ENCODE measurements around the gene CRTC1. TPM values are rescaled to one million over a fixed set of nuclear protein-coding genes. Genes with fewer than 3 reads are reported as not detected.

The CRTC1 gene
- total and polyA plus RNA-seq, 4 donors = 1.5 to 3.5 (median 1.9) TPM

DNA sequence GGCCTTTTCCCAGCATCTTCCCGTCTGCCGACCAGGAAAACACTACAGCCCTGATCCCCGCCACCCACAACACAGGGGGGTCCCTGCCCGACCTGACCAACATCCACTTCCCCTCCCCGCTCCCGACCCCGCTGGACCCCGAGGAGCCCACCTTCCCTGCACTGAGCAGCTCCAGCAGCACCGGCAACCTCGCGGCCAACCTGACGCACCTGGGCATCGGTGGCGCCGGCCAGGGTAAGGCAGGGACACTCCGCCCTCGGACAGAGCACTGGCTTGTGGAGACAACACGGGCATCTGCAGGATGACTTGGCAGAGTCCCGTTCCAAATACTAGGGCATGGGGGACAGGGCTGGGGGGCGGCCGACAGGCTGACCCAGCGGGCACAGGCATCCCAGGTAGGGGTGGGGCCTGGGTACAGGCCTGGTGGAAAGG is 76.5 kb downstream of the CRTC1 start:
- Histone ChIP-seq H3K27ac (ENCODE audit: low read depth in 1 of 2, low read length in 2 of 2) (no peak overlapping the region), H3K27me3 (ENCODE audit: control insufficient read depth in 4 of 4, insufficient read depth in 4 of 4, low read length in 3 of 4) (no peaks in the 10 kb centered on the region), H3K36me3 (ENCODE audit: control insufficient read depth in 4 of 4, insufficient read depth in 3 of 4, low read depth in 1 of 4, low read length in 3 of 4) (peaks cover 0 to 3% (median 0%) of the 10 kb centered on the region in 4 donors), H3K9ac (ENCODE audit: low read depth in 1 of 2, low read length in 2 of 2) (no peak overlapping the region), H3K4me3 (ENCODE audit: low read depth in 1 of 3, low read length in 3 of 3) (no peak overlapping the region), H3K9me3 (ENCODE audit: control insufficient read depth in 4 of 4, low read length in 3 of 4) (no peaks in the 10 kb centered on the region), H3K4me1 (ENCODE audit: control insufficient read depth in 4 of 4, insufficient read depth in 4 of 4, low read length in 3 of 4) (peaks cover 4 to 16% (median 11%) of the 10 kb centered on the region in 4 donors)
- 94% methylated on average over 22 of the region's 22 CpGs for WGBS
- TF ChIP-seq EGR1 (IDR thresholded peaks at IDR 0.05; ENCODE audit: low read depth in 2 of 2) (no peak), FOXA2 (IDR thresholded peaks at IDR 0.05) (no peak), HNF4A (conservative IDR thresholded peaks at IDR 0.05) (no peak), RXRA (IDR thresholded peaks at IDR 0.05) (no peak), RAD21 (IDR thresholded peaks at IDR 0.05) (no peak), SP1 (IDR thresholded peaks at IDR 0.05) (no peak), TAF1 (conservative IDR thresholded peaks at IDR 0.05) (no peak), JUND (IDR thresholded peaks at IDR 0.05) (no peak), FOXA1 (IDR thresholded peaks at IDR 0.05) (no peak), YY1 (IDR thresholded peaks at IDR 0.05) (no peak), GABPA (IDR thresholded peaks at IDR 0.05 in 1 of 2, conservative IDR thresholded peaks at IDR 0.05 in 1 of 2) (no peak), HNF4G (IDR thresholded peaks at IDR 0.05) (no peak)
- TF ChIP-seq, protein P1, sequence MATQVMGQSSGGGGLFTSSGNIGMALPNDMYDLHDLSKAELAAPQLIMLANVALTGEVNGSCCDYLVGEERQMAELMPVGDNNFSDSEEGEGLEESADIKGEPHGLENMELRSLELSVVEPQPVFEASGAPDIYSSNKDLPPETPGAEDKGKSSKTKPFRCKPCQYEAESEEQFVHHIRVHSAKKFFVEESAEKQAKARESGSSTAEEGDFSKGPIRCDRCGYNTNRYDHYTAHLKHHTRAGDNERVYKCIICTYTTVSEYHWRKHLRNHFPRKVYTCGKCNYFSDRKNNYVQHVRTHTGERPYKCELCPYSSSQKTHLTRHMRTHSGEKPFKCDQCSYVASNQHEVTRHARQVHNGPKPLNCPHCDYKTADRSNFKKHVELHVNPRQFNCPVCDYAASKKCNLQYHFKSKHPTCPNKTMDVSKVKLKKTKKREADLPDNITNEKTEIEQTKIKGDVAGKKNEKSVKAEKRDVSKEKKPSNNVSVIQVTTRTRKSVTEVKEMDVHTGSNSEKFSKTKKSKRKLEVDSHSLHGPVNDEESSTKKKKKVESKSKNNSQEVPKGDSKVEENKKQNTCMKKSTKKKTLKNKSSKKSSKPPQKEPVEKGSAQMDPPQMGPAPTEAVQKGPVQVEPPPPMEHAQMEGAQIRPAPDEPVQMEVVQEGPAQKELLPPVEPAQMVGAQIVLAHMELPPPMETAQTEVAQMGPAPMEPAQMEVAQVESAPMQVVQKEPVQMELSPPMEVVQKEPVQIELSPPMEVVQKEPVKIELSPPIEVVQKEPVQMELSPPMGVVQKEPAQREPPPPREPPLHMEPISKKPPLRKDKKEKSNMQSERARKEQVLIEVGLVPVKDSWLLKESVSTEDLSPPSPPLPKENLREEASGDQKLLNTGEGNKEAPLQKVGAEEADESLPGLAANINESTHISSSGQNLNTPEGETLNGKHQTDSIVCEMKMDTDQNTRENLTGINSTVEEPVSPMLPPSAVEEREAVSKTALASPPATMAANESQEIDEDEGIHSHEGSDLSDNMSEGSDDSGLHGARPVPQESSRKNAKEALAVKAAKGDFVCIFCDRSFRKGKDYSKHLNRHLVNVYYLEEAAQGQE (IDR thresholded peaks at IDR 0.05) = no peak
- TF ChIP-seq, protein P2, sequence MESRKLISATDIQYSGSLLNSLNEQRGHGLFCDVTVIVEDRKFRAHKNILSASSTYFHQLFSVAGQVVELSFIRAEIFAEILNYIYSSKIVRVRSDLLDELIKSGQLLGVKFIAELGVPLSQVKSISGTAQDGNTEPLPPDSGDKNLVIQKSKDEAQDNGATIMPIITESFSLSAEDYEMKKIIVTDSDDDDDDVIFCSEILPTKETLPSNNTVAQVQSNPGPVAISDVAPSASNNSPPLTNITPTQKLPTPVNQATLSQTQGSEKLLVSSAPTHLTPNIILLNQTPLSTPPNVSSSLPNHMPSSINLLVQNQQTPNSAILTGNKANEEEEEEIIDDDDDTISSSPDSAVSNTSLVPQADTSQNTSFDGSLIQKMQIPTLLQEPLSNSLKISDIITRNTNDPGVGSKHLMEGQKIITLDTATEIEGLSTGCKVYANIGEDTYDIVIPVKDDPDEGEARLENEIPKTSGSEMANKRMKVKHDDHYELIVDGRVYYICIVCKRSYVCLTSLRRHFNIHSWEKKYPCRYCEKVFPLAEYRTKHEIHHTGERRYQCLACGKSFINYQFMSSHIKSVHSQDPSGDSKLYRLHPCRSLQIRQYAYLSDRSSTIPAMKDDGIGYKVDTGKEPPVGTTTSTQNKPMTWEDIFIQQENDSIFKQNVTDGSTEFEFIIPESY (IDR thresholded peaks at IDR 0.05) = no peak
- TF ChIP-seq, protein P3, sequence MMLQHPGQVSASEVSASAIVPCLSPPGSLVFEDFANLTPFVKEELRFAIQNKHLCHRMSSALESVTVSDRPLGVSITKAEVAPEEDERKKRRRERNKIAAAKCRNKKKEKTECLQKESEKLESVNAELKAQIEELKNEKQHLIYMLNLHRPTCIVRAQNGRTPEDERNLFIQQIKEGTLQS (IDR thresholded peaks at IDR 0.05) = no peak
- TF ChIP-seq, protein P4, sequence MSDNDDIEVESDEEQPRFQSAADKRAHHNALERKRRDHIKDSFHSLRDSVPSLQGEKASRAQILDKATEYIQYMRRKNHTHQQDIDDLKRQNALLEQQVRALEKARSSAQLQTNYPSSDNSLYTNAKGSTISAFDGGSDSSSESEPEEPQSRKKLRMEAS (IDR thresholded peaks at IDR 0.05) = no peak
- no peak for DNase-seq (ENCODE audit: low spot score)

DNA sequence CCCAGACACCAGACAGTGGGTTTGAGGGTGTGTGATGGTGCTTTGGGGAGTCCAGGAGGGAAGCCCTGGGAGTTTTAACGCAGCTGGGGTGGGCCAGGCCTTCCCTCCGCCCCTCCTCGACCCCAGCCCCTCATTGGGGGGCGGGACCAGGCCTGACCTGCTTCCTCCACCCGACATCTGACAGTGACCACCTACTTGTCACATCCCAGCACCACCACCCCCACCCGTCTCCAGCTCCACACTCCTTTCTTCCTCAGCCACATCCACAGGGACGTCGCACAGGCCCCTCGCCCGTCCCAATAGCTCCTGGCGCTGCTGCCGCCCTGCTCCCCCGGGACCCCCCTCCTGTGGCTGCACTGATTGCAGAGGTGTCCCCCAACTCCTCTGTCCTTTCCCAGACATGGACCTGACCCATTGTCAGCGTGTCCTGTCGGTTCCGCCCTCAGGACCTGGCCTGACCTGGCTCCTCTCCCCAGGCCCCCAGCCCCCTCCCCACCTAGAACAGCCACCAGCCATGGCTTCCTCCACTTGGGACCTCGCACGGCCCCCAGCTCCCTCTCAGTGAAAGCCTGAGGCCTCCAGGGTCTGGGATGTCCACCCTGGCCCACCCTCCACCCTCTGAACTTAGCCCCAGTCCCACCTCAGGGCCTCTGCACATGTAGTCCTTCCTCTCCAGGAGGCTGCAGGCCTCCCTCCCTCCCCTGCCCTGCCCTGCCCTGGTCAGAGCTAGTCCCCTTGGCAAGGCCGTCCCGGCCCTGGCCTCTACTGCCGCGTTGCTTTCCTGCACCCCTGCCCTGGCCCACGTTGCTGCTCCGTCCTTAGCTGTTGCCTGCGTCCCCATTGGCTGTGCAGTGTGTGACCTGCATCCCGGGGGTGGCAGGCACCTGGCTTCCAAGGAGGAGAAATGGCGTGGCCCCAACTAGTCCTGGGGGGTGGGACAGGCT is 77.2 kb downstream of the CRTC1 start:
- Histone ChIP-seq H3K4me3 (ENCODE audit: low read depth in 1 of 3, low read length in 3 of 3) (no peak overlapping the region), H3K27ac (ENCODE audit: low read depth in 1 of 2, low read length in 2 of 2) (no peak overlapping the region), H3K27me3 (ENCODE audit: control insufficient read depth in 4 of 4, insufficient read depth in 4 of 4, low read length in 3 of 4) (no peaks in the 10 kb centered on the region), H3K36me3 (ENCODE audit: control insufficient read depth in 4 of 4, insufficient read depth in 3 of 4, low read depth in 1 of 4, low read length in 3 of 4) (peaks cover 0 to 3% (median 0%) of the 10 kb centered on the region in 4 donors), H3K9ac (ENCODE audit: low read depth in 1 of 2, low read length in 2 of 2) (no peak overlapping the region), H3K4me1 (ENCODE audit: control insufficient read depth in 4 of 4, insufficient read depth in 4 of 4, low read length in 3 of 4) (peaks cover 4 to 16% (median 11%) of the 10 kb centered on the region in 4 donors), H3K9me3 (ENCODE audit: control insufficient read depth in 4 of 4, low read length in 3 of 4) (no peaks in the 10 kb centered on the region)
- WGBS = 95% methylated on average over 27 of the region's 27 CpGs
- DNase-seq (ENCODE audit: low spot score) = no peak
- no peak for TF ChIP-seq FOXA2 (IDR thresholded peaks at IDR 0.05)
- no peak for TF ChIP-seq NR2F2 (IDR thresholded peaks at IDR 0.05)

Measured in liver (tissue), 9 donors.